ENCODE data around the gene LIM2. TPM values are rescaled to one million over a fixed set of nuclear protein-coding genes. Genes with fewer than 3 reads are reported as not detected.

The LIM2 gene
- total and polyA plus RNA-seq, 9 of the 15 experiments (the other 6 are each of a cell fraction or from before 2014, with no cell fraction given) = 0.07 to 0.45 (median 0.18) TPM; not detected in 4

DNA sequence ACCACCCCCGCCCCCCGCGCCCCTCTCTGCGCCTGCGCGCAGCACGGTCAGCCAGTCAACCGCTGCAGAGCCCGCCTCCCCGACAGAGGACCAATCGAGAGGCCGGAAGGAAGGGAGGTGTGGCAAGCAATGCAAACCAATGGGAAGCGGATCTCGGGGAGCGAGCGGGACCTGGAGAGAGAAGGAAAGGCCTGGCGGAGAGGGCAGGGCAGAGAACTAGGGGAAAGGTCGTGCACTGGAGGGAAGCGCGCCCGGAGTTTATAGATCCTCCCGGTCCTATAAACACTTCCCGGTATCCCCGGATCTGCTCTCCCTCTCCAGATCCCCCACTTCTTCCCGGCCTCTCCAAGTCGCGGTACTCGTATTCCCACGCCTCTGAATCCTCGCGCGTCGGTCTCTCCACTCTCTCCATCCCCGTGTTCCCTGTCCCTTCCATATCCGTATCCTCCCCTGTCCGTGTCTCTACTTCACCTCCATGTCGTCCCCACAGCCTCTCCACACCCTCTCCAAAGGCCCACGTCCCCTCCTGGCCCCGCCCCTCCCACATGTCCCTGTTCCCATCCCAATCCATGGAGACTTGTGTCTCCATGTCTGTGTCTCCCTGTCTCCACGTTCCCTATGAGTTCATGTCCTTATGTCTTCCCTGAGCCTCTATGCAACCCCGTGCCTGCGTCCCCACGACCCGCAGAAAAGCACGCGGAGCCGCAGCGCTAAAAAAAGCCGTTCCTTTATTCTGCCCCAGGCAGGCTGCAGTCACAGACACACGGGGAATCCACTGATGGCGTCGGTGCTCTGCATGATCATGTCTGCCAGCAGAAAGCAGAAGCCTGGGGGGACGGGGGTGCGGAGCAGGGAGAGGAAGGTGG is 21.2 kb downstream of the LIM2 start (continued):
- no peak for TF ChIP-seq FIP1L1 (IDR thresholded peaks at IDR 0.05; ENCODE audit: low read depth, low read length, poor library complexity, severe bottlenecking)
- no peak for TF ChIP-seq ZNF174 (CRISPR knock-in tag; IDR thresholded peaks at IDR 0.05)
- TF ChIP-seq ZNF282 (CRISPR knock-in tag; IDR thresholded peaks at IDR 0.05) = no peak
- TF ChIP-seq ZBED1 (IDR thresholded peaks at IDR 0.05) = no peak
- TF ChIP-seq, protein P1, sequence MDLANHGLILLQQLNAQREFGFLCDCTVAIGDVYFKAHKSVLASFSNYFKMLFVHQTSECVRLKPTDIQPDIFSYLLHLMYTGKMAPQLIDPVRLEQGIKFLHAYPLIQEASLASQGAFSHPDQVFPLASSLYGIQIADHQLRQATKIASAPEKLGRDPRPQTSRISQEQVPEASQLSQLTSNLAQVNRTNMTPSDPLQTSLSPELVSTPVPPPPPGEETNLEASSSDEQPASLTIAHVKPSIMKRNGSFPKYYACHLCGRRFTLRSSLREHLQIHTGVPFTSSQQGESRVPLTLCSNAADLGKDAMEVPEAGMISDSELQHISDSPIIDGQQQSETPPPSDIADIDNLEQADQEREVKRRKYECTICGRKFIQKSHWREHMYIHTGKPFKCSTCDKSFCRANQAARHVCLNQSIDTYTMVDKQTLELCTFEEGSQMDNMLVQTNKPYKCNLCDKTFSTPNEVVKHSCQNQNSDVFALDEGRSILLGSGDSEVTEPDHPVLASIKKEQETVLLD (IDR thresholded peaks at IDR 0.05) = peak; percentile 44; the same call in 1 of the 2 replicates
- no peak for TF ChIP-seq NFIX (CRISPR knock-in tag; IDR thresholded peaks at IDR 0.05; ENCODE audit: low read depth)
- TF ChIP-seq ARNT (IDR thresholded peaks at IDR 0.05) = 0 out of 4 replicates have a peak, but pooled peaks have one; percentile 39 to 62
- TF ChIP-seq MEIS2 (IDR thresholded peaks at IDR 0.05; ENCODE audit: partially characterized antibody) = peak; percentile 43
- no peak for TF ChIP-seq ZNF583 (CRISPR knock-in tag; IDR thresholded peaks at IDR 0.05)
- TF ChIP-seq FOXM1 (IDR thresholded peaks at IDR 0.05; ENCODE audit: low read depth) = no peak
- TF ChIP-seq FOXM1 (CRISPR knock-in tag; IDR thresholded peaks at IDR 0.05; ENCODE audit: low read depth) = 0 out of 2 replicates have a peak, but pooled peaks have one; percentile 19
- TF ChIP-seq SREBF1 (IDR thresholded peaks at IDR 0.05; ENCODE audit: borderline replicate concordance, low read depth, low read length) = no peak
- no peak for TF ChIP-seq FOXA3 (CRISPR knock-in tag; conservative IDR thresholded peaks at IDR 0.05 in 1 of 2, IDR thresholded peaks at IDR 0.05 in 1 of 2)
- no peak for TF ChIP-seq POLR3G (IDR thresholded peaks at IDR 0.05; ENCODE audit: extremely low read depth, insufficient read length, insufficient replicate concordance)
- no peak for TF ChIP-seq ZNF175 (CRISPR knock-in tag; IDR thresholded peaks at IDR 0.05; ENCODE audit: low read depth)
- no peak for TF ChIP-seq ZNF165 (CRISPR knock-in tag; IDR thresholded peaks at IDR 0.05; ENCODE audit: borderline replicate concordance)
- TF ChIP-seq EHMT2 (IDR thresholded peaks at IDR 0.05) = no peak
